ENCODE results near the gene UBE2G1. TPM values are rescaled to one million over a fixed set of nuclear protein-coding genes. Genes with fewer than 3 reads are reported as not detected.

The UBE2G1 gene
- total and polyA plus RNA-seq, 10 of the 15 experiments (the other 5 are each of a cell fraction or from before 2014, with no cell fraction given): 24.4 to 139 (median 77.4) TPM

GRCh38 chr17:4317610-4318009, 48.9 kb downstream of the UBE2G1 start (continued):
- TF ChIP-seq ZBTB40 (IDR thresholded peaks at IDR 0.05; ENCODE audit: borderline replicate concordance) (no peak), PBX3 (IDR thresholded peaks at IDR 0.05; ENCODE audit: insufficient replicate concordance, low read depth, low read length) (no peak), SP1 (IDR thresholded peaks at IDR 0.05; ENCODE audit: low read depth, low read length) (no peak), NR2C1 (IDR thresholded peaks at IDR 0.05) (no peak), MTA3 (IDR thresholded peaks at IDR 0.05; ENCODE audit: borderline replicate concordance, low read length) (no peak), ZNF207 (IDR thresholded peaks at IDR 0.05; ENCODE audit: borderline replicate concordance) (no peak), CEBPB (IDR thresholded peaks at IDR 0.05; ENCODE audit: borderline replicate concordance in 1 of 2, low read depth in 2 of 2, low read length in 2 of 2) (no peak), ZNF622 (IDR thresholded peaks at IDR 0.05) (no peak), SIX5 (IDR thresholded peaks at IDR 0.05; ENCODE audit: low read depth, low read length, severe bottlenecking) (no peak)
- TF ChIP-seq, protein P1, sequence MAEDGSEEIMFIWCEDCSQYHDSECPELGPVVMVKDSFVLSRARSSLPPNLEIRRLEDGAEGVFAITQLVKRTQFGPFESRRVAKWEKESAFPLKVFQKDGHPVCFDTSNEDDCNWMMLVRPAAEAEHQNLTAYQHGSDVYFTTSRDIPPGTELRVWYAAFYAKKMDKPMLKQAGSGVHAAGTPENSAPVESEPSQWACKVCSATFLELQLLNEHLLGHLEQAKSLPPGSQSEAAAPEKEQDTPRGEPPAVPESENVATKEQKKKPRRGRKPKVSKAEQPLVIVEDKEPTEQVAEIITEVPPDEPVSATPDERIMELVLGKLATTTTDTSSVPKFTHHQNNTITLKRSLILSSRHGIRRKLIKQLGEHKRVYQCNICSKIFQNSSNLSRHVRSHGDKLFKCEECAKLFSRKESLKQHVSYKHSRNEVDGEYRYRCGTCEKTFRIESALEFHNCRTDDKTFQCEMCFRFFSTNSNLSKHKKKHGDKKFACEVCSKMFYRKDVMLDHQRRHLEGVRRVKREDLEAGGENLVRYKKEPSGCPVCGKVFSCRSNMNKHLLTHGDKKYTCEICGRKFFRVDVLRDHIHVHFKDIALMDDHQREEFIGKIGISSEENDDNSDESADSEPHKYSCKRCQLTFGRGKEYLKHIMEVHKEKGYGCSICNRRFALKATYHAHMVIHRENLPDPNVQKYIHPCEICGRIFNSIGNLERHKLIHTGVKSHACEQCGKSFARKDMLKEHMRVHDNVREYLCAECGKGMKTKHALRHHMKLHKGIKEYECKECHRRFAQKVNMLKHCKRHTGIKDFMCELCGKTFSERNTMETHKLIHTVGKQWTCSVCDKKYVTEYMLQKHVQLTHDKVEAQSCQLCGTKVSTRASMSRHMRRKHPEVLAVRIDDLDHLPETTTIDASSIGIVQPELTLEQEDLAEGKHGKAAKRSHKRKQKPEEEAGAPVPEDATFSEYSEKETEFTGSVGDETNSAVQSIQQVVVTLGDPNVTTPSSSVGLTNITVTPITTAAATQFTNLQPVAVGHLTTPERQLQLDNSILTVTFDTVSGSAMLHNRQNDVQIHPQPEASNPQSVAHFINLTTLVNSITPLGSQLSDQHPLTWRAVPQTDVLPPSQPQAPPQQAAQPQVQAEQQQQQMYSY (CRISPR knock-in tag; IDR thresholded peaks at IDR 0.05): no peak
- TF ChIP-seq, protein P2, sequence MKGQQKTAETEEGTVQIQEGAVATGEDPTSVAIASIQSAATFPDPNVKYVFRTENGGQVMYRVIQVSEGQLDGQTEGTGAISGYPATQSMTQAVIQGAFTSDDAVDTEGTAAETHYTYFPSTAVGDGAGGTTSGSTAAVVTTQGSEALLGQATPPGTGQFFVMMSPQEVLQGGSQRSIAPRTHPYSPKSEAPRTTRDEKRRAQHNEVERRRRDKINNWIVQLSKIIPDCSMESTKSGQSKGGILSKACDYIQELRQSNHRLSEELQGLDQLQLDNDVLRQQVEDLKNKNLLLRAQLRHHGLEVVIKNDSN (IDR thresholded peaks at IDR 0.05; ENCODE audit: borderline replicate concordance, extremely low read length, insufficient read depth, low read depth, low read length): no peak
